GM18861 (cell line): ENCODE data around the gene NXPH4.

Source experiments
- ATAC-seq: cut with Tn5 transposase; IDR thresholded peaks from one replicate; pipeline ENCODE4 v1.9.1; 2021; ENCODE audit not compliant: unreplicated experiment

NXPH4 gene

GRCh38 chr12:57216014-57216911, at the start of gene NXPH4:
NXPH4 (plus strand) TSS chr12:57216794; CDS start chr12:57216970, 176 bp downstream.
- no peak for ATAC-seq

GRCh38 chr12:57166971-57167371, 49.6 kb upstream of the NXPH4 start:
- ATAC-seq: no peak

- ATAC-seq: no peak
Observed at GRCh38 chr12:57168058-57168457, 48.5 kb upstream of the NXPH4 start.

- no peak for ATAC-seq
Observed at GRCh38 chr12:57169046-57169795, 47.4 kb upstream of the NXPH4 start.

- no peak for ATAC-seq
Observed at GRCh38 chr12:57169969-57170368, 46.6 kb upstream of the NXPH4 start.

- no peak for ATAC-seq
Observed at GRCh38 chr12:57170408-57170807, 46.2 kb upstream of the NXPH4 start.

GRCh38 chr12:57170927-57171326, 45.7 kb upstream of the NXPH4 start:
- no peak for ATAC-seq

- no peak for ATAC-seq
Observed at GRCh38 chr12:57171668-57172067, 44.9 kb upstream of the NXPH4 start.

GRCh38 chr12:57173089-57173488, 43.5 kb upstream of the NXPH4 start:
- ATAC-seq: no peak

- no peak for ATAC-seq
Observed at GRCh38 chr12:57173683-57174082, 42.9 kb upstream of the NXPH4 start.

- ATAC-seq: no peak
Observed at GRCh38 chr12:57175428-57176138, 41.0 kb upstream of the NXPH4 start.

- no peak for ATAC-seq
Observed at GRCh38 chr12:57176139-57176477, 40.5 kb upstream of the NXPH4 start.

- no peak for ATAC-seq
Observed at GRCh38 chr12:57176846-57177245, 39.7 kb upstream of the NXPH4 start.

- no peak for ATAC-seq
Observed at GRCh38 chr12:57177354-57177753, 39.2 kb upstream of the NXPH4 start.

GRCh38 chr12:57178213-57178612, 38.4 kb upstream of the NXPH4 start:
- ATAC-seq: no peak

- no peak for ATAC-seq
Observed at GRCh38 chr12:57179331-57180086, 37.1 kb upstream of the NXPH4 start.

GRCh38 chr12:57180321-57180989, 36.1 kb upstream of the NXPH4 start:
- ATAC-seq: no peak

GRCh38 chr12:57181072-57181471, 35.5 kb upstream of the NXPH4 start:
- no peak for ATAC-seq

- ATAC-seq: no peak
Observed at GRCh38 chr12:57181561-57182155, 34.9 kb upstream of the NXPH4 start.
